HG03442 (cell line): ENCODE results near the gene IFNL1.
A peak's percentile ranks its signal among the peaks of the same experiment; 100 is the strongest.
"Not testable (repeated sequence)": the region's sequence is repeated elsewhere in the genome, so short reads cannot be mapped to it uniquely, and the experiment has no call there.

Experiments used
- ATAC-seq: cut with Tn5 transposase; IDR thresholded peaks from one replicate; pipeline ENCODE4 v1.9.1; 2021; ENCODE audit warnings: mild to moderate bottlenecking, moderate library complexity; ENCODE audit not compliant: unreplicated experiment

IFNL1 gene

GRCh38 chr19:39328046-39328705 lies 32.0 kb downstream of the IFNL1 start:
- ATAC-seq: no peak

GRCh38 chr19:39329948-39330347 lies 33.7 kb downstream of the IFNL1 start:
- no peak for ATAC-seq

- ATAC-seq: no peak
These were observed 36.1 kb downstream of the IFNL1 start for GRCh38 chr19:39332293-39332692.

GRCh38 chr19:39332738-39333137 lies 36.5 kb downstream of the IFNL1 start:
- not testable (repeated sequence) for ATAC-seq

- no peak for ATAC-seq
These were observed 37.3 kb downstream of the IFNL1 start for GRCh38 chr19:39333507-39333906.

- ATAC-seq: no peak
These were observed 38.3 kb downstream of the IFNL1 start for GRCh38 chr19:39334444-39334976.

- ATAC-seq: peak; percentile 10
These were observed 39.0 kb downstream of the IFNL1 start for GRCh38 chr19:39335168-39335548.

- no peak for ATAC-seq
These were observed 40.3 kb downstream of the IFNL1 start for GRCh38 chr19:39336483-39336882.

GRCh38 chr19:39339674-39340073 lies 43.5 kb downstream of the IFNL1 start:
- no peak for ATAC-seq

- not testable (repeated sequence) for ATAC-seq
These were observed 43.9 kb downstream of the IFNL1 start for GRCh38 chr19:39340156-39340555.

- no peak for ATAC-seq
These were observed 45.0 kb downstream of the IFNL1 start for GRCh38 chr19:39341129-39341718.

- ATAC-seq: peak; percentile 90
These were observed 45.8 kb downstream of the IFNL1 start, which contains the start of gene SAMD4B for GRCh38 chr19:39341719-39342604. SAMD4B (plus strand) TSS chr19:39342421; CDS start chr19:39356894, 14,473 bp downstream.

- peak; percentile 9 for ATAC-seq
These were observed 46.6 kb downstream of the IFNL1 start for GRCh38 chr19:39342647-39343305.

GRCh38 chr19:39345956-39346355 lies 49.7 kb downstream of the IFNL1 start:
- ATAC-seq: no peak

GRCh38 chr19:39347332-39348164 lies 51.3 kb downstream of the IFNL1 start:
- ATAC-seq: no peak
